ENCODE measurements around the gene HTR2A.
A peak's percentile ranks its signal among the peaks of the same experiment; 100 is the strongest.

Gene HTR2A

GRCh38 chr13:46796129-46796514 is 100.7 kb downstream of the HTR2A start:
- no peaks in the 10 kb centered on the region for H3K4me1 ChIP-seq (ENCODE audit: low read length)
- peak overlapping the region; percentile 79 for H3K4me2 ChIP-seq (ENCODE audit: low read depth, low read length)
- no peaks in the 10 kb centered on the region for H4K20me1 ChIP-seq (ENCODE audit: insufficient read depth, low read length)
- no peaks in the 10 kb centered on the region for H3K9me2 ChIP-seq (replicated peaks; ENCODE audit: insufficient read depth, low read length)
- H3K79me2 ChIP-seq (ENCODE audit: low read length) = no peaks in the 10 kb centered on the region
- H3K27ac ChIP-seq (ENCODE audit: low read length) = no peak overlapping the region
- H3F3A ChIP-seq (ENCODE audit: insufficient read depth, low read length) = no peaks in the 10 kb centered on the region
- no peaks in the 10 kb centered on the region for H3K36me3 ChIP-seq (replicated peaks; ENCODE audit: insufficient read depth, low read length)
- no peak overlapping the region for H3K9ac ChIP-seq (ENCODE audit: low read length)
- H2AFZ ChIP-seq (ENCODE audit: low read length) = peak overlapping the region; percentile 89
- no peaks in the 10 kb centered on the region for H3K27me3 ChIP-seq (replicated peaks; ENCODE audit: insufficient read depth, low read length)
- no peaks in the 10 kb centered on the region for H3K9me3 ChIP-seq (replicated peaks; ENCODE audit: insufficient read depth, low read length)
- peak overlapping the region; percentile 81 for H3K4me3 ChIP-seq (ENCODE audit: low read length)
- TF ChIP-seq EZH2 (optimal IDR thresholded peaks at IDR 0.05; ENCODE audit: low read depth, low read length) (no peak), EZH2phosphoT487 (IDR thresholded peaks at IDR 0.05; ENCODE audit: low read length) (no peak), CTCF (IDR thresholded peaks at IDR 0.05; ENCODE audit: low read length) (no peak)
- DNase-seq = no peak

- H3K4me2 ChIP-seq (ENCODE audit: low read depth, low read length) = no peak overlapping the region
- no peaks in the 10 kb centered on the region for H3K9me2 ChIP-seq (replicated peaks; ENCODE audit: insufficient read depth, low read length)
- no peak overlapping the region for H3K4me3 ChIP-seq (ENCODE audit: low read length)
- no peak for TF ChIP-seq CTCF (IDR thresholded peaks at IDR 0.05; ENCODE audit: low read length)
- no peak for TF ChIP-seq EZH2phosphoT487 (IDR thresholded peaks at IDR 0.05; ENCODE audit: low read length)
- TF ChIP-seq EZH2 (optimal IDR thresholded peaks at IDR 0.05; ENCODE audit: low read depth, low read length) = no peak
- H3K9ac ChIP-seq (ENCODE audit: low read length) = no peak overlapping the region
- H3K79me2 ChIP-seq (ENCODE audit: low read length) = no peaks in the 10 kb centered on the region
- H3K4me1 ChIP-seq (ENCODE audit: low read length) = no peaks in the 10 kb centered on the region
- no peaks in the 10 kb centered on the region for H4K20me1 ChIP-seq (ENCODE audit: insufficient read depth, low read length)
- H3K27me3 ChIP-seq (replicated peaks; ENCODE audit: insufficient read depth, low read length) = no peaks in the 10 kb centered on the region
- no peaks in the 10 kb centered on the region for H3K9me3 ChIP-seq (replicated peaks; ENCODE audit: insufficient read depth, low read length)
- no peak for DNase-seq
- H3K27ac ChIP-seq (ENCODE audit: low read length) = no peak overlapping the region
- H3K36me3 ChIP-seq (replicated peaks; ENCODE audit: insufficient read depth, low read length) = no peaks in the 10 kb centered on the region
- no peak overlapping the region for H2AFZ ChIP-seq (ENCODE audit: low read length)
- H3F3A ChIP-seq (ENCODE audit: insufficient read depth, low read length) = no peaks in the 10 kb centered on the region
Measured at GRCh38 chr13:46795321-46795720, 101.5 kb downstream of the HTR2A start.

- H3F3A ChIP-seq (ENCODE audit: insufficient read depth, low read length) = no peaks in the 10 kb centered on the region
- no peak overlapping the region for H3K4me2 ChIP-seq (ENCODE audit: low read depth, low read length)
- DNase-seq = no peak
- no peaks in the 10 kb centered on the region for H3K4me1 ChIP-seq (ENCODE audit: low read length)
- no peak overlapping the region for H2AFZ ChIP-seq (ENCODE audit: low read length)
- no peak overlapping the region for H3K27ac ChIP-seq (ENCODE audit: low read length)
- H3K27me3 ChIP-seq (replicated peaks; ENCODE audit: insufficient read depth, low read length) = no peaks in the 10 kb centered on the region
- no peak for TF ChIP-seq EZH2 (optimal IDR thresholded peaks at IDR 0.05; ENCODE audit: low read depth, low read length)
- TF ChIP-seq EZH2phosphoT487 (IDR thresholded peaks at IDR 0.05; ENCODE audit: low read length) = no peak
- no peak for TF ChIP-seq CTCF (IDR thresholded peaks at IDR 0.05; ENCODE audit: low read length)
- no peaks in the 10 kb centered on the region for H3K79me2 ChIP-seq (ENCODE audit: low read length)
- H3K9ac ChIP-seq (ENCODE audit: low read length) = no peak overlapping the region
- no peaks in the 10 kb centered on the region for H3K36me3 ChIP-seq (replicated peaks; ENCODE audit: insufficient read depth, low read length)
- no peak overlapping the region for H3K4me3 ChIP-seq (ENCODE audit: low read length)
- no peaks in the 10 kb centered on the region for H3K9me3 ChIP-seq (replicated peaks; ENCODE audit: insufficient read depth, low read length)
- no peaks in the 10 kb centered on the region for H4K20me1 ChIP-seq (ENCODE audit: insufficient read depth, low read length)
- no peaks in the 10 kb centered on the region for H3K9me2 ChIP-seq (replicated peaks; ENCODE audit: insufficient read depth, low read length)
Measured at GRCh38 chr13:46783504-46783903, 113.3 kb downstream of the HTR2A start.

Measured in MM.1S (cell line).